ENCODE data around the gene XRCC3.

XRCC3 gene

DNA sequence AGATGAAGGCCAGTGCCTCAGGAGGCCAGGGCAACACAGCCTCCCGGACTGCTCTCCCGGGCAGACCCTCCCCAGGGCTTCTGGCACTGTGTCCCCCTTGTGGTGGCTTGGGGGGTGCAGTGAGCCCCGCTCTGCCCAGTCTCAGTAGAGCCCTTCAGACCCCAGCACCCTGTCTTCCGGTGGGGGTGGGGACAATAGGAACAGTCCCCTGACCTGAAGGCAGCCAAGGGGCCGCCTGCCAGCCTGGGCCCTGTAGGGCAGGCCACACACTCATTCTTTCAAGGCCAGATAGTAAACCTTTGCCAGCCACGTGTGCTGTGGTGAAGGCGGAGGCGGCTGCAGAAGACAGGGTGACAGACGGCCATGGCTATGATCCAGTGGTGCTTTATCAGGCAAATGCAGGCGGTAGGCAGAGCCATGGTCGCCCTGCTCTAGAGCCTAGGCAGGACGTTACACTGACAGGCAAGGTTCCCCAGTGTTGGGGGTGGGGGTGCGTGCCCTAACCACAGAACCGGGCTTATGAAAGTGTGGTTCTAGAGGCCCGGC is 15.3 kb upstream of the XRCC3 start:
- no peak for DNase-seq (ENCODE audit: low read depth)
- H3K4me3 ChIP-seq (ENCODE audit: low read depth, low read length), result no peak overlapping the region
- TF ChIP-seq, protein P1, sequence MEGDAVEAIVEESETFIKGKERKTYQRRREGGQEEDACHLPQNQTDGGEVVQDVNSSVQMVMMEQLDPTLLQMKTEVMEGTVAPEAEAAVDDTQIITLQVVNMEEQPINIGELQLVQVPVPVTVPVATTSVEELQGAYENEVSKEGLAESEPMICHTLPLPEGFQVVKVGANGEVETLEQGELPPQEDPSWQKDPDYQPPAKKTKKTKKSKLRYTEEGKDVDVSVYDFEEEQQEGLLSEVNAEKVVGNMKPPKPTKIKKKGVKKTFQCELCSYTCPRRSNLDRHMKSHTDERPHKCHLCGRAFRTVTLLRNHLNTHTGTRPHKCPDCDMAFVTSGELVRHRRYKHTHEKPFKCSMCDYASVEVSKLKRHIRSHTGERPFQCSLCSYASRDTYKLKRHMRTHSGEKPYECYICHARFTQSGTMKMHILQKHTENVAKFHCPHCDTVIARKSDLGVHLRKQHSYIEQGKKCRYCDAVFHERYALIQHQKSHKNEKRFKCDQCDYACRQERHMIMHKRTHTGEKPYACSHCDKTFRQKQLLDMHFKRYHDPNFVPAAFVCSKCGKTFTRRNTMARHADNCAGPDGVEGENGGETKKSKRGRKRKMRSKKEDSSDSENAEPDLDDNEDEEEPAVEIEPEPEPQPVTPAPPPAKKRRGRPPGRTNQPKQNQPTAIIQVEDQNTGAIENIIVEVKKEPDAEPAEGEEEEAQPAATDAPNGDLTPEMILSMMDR (IDR thresholded peaks at IDR 0.05; ENCODE audit: low read depth, low read length, missing control alignments), result no peak

DNA sequence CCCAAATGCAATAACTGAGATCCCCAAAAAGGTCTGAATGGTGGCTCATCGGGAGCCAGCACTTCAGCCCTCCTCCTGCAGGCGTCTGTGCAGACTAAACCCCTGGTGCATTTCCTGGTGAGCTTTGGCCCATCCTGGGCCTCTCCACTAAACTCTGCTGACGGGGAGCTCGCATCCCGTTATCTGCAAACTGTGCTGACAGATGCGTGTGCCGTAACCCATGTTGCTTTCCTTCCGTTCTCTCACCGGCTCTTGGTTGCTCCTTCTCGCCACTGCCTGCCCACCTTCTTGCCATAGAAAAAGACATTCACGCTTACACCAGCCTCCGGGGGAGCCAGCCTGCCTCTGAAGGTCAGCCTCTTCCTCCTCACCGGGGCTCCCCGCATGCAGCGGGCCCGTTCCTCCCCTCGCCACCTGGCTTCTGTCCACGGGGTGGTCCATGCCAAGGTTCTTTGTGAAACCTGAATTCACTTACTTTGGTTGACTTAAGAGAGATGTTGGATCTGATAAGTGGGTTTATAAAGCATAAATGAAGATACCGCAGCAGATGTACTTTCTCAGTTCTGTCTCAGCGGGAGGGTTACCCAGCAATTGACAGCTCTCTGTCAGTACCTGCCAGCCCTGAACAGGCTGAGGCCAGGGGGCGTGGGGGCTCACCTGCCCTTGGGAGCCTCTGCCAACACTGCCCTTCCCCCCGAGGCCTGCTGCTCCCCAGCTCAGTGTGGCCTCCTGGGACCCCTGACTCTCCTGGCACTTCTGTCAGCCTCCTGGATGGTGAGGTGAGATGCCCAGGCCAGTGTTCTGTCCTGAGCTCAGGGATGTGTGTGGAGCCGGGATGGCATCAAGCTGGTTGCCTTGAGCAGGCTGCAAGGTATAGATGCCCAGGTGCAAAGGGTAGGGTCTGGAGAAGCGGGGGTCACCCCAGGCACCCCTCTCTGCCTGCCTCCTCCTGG is 14.5 kb upstream of the XRCC3 start:
- no peak for DNase-seq (ENCODE audit: low read depth)
- TF ChIP-seq, protein P1 (IDR thresholded peaks at IDR 0.05; ENCODE audit: low read depth, low read length, missing control alignments), result no peak
- H3K4me3 ChIP-seq (ENCODE audit: low read depth, low read length), result no peak overlapping the region

- DNase-seq (ENCODE audit: low read depth), result no peak
- TF ChIP-seq, protein P1 (IDR thresholded peaks at IDR 0.05; ENCODE audit: low read depth, low read length, missing control alignments), result no peak
- H3K4me3 ChIP-seq (ENCODE audit: low read depth, low read length), result no peak overlapping the region
Measured at GRCh38 chr14:103728721-103729120, 13.5 kb upstream of the XRCC3 start.

GRCh38 chr14:103728141-103728540 is 12.9 kb upstream of the XRCC3 start:
- no peak for DNase-seq (ENCODE audit: low read depth)
- TF ChIP-seq, protein P1 (IDR thresholded peaks at IDR 0.05; ENCODE audit: low read depth, low read length, missing control alignments), result no peak
- H3K4me3 ChIP-seq (ENCODE audit: low read depth, low read length), result no peak overlapping the region

DNA sequence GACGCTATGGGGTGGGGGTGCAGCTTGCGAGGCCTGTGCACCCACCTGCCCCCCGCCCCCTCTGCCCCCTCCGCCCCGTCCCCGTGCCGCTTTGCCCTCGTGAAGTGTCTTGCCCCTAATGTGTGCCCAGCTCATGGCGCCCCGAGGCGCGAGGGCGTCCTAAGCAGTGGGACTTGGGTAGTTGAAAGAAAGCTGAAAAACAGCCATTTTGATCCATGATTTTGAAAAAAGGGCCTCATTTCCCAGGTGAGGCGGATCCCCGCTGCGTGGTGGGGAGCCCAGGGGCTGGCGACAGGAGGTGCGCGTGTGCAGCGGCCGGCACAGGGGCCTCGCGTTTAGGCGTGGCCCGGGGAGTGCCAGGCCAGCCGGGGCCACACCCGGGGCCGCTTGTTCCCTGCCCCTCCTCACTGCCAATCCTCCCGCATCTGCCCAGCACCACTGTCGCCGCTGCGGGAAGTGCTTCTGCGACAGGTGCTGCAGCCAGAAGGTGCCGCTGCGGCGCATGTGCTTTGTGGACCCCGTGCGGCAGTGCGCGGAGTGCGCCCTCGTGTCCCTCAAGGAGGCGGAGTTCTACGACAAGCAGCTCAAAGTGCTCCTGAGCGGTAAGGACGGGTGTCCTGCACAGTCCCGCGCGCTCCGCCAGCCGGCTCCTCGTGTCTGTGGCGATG is 12.2 kb upstream of the XRCC3 start:
- TF ChIP-seq, protein P1 (IDR thresholded peaks at IDR 0.05; ENCODE audit: low read depth, low read length, missing control alignments), result no peak
- no peak overlapping the region for H3K4me3 ChIP-seq (ENCODE audit: low read depth, low read length)
- DNase-seq (ENCODE audit: low read depth), result no peak

DNA sequence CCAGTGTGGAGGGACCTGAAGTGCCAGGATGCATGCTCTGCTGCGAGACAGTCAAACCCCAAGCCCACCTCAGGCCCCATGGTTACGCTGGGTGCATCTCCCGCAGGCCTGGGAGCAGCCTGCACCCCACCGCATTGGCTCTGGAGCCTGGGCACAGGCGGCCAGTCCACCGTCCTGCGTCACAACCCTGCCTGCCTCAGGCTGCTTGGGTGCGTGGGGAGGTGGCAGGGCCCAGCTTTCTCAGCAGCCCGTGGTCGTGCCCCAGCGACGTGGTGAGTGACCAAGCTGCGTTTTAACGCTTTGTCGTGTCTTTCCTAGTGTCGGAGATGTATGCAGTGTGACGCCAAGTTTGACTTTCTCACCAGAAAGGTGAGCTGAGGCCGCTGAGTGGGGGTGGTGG is 11.2 kb upstream of the XRCC3 start:
- DNase-seq (ENCODE audit: low read depth), result no peak
- no peak overlapping the region for H3K4me3 ChIP-seq (ENCODE audit: low read depth, low read length)
- TF ChIP-seq, protein P1 (IDR thresholded peaks at IDR 0.05; ENCODE audit: low read depth, low read length, missing control alignments), result no peak
